NCI-H1105 (cell line): Measurements from ENCODE around the gene MARCKSL1.
"Not testable (repeated sequence)": the region's sequence is repeated elsewhere in the genome, so short reads cannot be mapped to it uniquely, and the experiment has no call there.

Experiments used
- DNase-seq: peaks from one replicate; lab custom pipeline; 2025; lab: John Stamatoyannopoulos, UW

Gene MARCKSL1, protein sequence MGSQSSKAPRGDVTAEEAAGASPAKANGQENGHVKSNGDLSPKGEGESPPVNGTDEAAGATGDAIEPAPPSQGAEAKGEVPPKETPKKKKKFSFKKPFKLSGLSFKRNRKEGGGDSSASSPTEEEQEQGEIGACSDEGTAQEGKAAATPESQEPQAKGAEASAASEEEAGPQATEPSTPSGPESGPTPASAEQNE

DNA sequence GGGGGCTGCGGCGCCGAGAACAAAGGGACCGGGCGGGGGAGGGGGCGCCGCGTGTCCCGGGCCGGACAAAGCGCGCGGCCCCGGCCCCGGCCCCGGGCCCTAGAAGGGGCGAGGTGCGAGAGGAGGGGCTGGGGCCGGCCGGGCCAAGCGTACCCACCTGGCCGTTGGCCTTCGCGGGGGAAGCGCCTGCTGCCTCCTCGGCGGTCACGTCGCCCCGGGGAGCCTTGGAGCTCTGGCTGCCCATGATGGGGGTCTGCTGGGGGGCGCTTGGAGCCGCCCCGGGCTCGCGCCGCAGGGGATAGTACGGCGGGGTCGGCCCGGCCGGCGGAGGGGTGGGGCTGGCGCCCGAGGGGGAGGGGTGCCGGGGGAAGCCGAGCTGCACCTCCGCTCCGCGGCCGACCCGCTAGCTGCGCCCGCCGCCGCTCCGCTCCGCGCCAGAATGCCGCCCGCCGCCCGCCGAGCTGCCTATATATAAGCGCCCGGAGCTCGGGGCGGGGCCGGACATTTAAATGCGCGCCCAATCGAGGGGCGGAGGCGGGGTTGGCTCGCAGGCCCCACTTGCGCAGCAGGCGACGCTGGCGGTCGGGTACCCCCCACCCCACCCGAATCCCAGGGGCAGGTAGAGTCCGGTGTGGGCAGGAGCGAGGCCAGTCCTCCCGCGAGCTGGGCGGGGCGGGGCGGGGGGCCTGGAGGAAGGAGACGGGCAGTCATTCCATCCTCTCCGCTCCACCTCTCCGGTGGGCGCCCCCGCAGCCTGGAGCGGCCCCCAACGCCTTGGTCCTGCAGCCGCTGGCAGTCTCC, at the start of gene MARCKSL1:
MARCKSL1 (minus strand) TSS at position 444 of the 801 bp plus-strand sequence; CDS start at position 244, 200 bp downstream.
- peak; percentile 81 for DNase-seq

DNA sequence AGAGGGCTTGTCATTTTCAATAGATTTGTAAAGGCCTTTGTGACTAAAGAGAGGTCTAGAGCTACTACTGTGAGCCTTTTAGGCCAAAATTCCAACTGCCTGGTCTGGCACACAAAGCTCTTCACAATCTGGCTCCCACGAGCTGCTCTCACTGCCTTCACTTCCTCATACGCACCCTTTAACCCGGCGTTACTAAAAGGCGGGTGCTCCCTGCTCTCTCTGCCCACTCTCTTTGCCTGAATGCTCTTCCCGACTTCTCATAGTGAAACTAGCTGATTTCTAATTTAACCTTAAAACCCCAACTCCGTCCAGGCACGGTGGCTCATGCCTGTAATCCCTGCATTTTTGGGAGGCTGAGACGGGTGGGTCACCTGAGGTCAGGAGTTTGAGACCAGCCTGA, 44.0 kb upstream of the MARCKSL1 start:
- no peak for DNase-seq

DNA sequence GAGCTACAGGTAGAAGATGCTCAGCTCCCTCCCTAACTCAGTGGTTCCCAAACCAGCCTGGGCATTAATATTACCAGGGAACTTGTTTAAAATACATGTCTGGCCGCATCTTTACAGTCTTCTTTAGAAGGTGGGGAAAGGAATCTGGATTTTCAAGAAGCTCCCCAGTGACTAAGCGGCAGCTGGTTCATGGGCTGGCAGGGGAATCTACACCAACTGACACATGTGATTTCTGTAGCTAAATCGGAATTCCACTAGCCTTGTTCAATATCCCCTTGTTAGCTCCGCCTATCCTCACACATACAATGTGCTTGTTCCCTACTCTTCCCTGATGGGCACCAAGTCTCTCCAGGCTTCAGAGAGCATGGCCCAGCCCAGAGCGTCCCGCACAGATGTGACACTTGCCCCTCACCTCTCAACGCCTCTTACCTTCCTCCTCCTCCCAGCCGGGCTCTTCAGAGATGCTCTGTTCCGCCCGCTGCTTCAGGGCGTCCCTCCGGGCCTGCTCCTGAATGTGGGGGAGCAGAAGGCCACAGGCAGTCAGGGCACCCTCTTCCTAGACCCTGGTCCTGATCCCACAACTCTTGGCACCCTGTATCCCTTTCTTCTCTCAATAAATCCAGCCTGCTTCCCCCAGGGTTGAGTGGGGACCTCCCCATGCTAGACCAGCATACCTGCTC, 41.6 kb upstream of the MARCKSL1 start:
- no peak for DNase-seq

DNA sequence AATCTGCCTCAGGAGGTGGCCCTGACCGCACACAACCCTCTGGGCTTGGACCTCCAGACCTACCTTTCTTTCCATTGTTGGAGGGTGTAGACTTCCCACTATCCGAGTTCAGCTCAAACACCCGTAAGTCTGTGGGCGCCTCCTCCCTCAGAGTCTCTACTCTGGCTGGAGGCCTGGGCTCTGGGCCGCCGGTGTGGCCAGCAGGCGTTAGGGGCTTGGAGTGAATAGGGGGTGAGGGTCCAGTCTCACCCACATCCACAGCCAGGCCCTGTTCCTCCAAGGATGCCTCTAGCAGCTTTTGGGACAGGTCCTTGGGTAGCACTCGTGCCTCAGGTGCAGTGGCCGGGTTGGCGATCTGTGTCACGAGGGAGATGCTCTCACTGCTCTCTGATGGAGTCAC, 40.2 kb upstream of the MARCKSL1 start:
- no peak for DNase-seq

- no peak for DNase-seq
These were observed 38.1 kb upstream of the MARCKSL1 start for GRCh38 chr1:32373996-32374592.

DNA sequence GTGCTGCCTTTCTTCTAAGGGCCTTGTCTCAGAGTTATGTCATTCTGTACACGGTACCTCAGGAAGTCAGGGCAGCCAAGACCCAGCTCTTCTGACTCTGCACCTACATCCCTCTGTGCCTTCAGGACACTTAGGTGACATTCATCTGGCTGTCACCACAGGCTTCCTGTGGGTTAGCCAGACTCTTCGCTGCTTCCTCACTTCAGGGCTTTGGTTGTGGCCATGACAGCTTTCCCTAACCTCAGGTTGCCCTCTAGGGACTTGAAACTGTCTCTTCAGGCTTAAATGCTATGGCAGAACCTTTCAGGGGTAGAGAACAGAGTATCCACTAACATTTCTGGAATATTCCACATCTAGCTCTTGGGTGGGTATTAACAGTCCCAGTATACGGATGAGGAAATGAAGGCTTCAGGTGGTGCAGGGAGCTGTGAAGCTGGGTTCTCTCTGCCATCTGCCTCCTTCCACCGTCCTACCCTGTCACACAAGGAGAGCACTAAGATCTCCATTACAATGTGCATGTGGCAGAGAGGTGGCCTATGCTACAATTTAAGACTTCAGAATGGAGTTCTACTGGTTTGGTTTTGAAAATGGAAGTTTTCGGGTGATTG, 36.2 kb upstream of the MARCKSL1 start:
- no peak for DNase-seq

DNA sequence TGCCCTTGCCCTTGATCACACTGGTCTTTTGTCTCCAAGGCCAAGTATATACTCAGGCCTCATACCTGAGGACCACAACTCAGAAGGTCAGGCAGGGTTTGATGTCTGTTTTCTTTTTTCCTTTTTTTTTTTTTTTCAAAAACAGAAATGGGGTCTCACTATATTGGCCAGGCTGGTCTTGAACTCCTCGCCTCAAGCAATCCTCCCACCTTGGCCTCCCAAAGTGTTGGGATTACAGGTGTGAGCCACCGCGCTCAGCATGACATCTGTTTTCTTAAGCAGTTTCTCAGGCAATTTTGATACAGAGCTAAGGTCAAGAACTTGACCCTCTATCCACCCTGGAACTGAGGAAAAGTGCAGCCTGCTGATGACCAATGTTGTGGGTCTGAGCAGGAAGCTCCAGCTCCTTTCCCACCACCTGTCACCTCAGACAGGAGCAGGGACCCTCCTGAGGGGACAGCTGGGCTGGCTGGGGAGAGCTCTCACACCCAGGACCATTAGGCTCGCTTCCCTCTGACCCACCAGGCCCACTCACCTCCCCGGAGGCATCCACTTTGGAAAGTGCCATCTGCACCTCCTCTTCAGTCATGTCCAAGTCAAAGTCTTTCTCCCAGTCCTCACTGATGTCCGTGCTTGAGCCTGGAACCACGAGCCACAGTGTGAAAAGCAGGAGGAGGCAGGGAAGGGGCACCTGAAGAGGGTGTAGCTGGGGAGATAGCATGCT, 32.0 kb upstream of the MARCKSL1 start:
- DNase-seq, result no peak

DNA sequence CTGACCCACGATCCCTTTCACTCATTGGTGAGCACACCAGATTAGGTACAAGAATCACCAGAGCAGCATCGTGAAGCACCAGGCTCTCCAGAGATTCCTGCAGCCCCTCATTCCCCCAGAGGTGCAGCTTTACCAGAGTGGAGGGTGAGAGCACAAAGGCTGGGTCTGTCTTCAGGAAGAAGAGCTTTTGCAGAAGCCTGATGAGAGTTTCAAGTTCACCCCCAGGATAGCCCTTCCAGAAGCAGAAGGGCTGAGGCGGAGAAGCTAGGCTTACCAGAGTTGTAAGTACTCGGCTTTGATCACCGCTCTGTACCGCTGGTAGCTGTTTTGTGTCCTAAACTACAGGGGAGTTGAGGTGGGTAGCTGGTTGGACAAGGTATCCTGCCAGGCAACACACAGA, 29.4 kb upstream of the MARCKSL1 start:
- DNase-seq, result no peak

DNA sequence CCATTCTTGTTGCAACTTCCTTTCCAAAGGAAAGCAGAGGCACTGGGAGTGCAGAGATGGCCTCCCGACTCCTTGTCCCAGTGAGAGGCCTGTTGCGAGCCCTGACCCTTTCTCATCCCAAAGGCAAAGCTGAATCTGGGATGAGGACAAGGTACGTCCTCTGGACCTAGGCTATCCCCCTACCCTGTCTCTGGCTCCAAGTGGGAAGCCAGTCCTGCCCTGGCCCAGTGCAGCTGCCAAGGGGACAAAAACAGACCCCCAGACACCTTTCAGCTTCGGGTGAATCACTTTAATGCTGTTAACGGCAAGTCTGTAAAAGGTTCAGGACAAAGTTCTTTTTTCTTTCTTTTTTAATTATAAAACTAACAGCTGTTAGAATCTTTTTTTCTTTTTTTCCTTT, 28.8 kb upstream of the MARCKSL1 start:
- no peak for DNase-seq

DNA sequence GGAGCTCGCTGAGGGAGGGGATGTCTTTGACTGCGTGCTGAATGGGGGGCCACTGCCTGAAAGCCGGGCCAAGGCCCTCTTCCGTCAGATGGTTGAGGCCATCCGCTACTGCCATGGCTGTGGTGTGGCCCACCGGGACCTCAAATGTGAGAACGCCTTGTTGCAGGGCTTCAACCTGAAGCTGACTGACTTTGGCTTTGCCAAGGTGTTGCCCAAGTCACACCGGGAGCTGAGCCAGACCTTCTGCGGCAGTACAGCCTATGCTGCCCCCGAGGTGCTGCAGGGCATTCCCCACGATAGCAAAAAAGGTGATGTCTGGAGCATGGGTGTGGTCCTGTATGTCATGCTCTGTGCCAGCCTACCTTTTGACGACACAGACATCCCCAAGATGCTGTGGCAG, 27.7 kb upstream of the MARCKSL1 start:
- no peak for DNase-seq

DNA sequence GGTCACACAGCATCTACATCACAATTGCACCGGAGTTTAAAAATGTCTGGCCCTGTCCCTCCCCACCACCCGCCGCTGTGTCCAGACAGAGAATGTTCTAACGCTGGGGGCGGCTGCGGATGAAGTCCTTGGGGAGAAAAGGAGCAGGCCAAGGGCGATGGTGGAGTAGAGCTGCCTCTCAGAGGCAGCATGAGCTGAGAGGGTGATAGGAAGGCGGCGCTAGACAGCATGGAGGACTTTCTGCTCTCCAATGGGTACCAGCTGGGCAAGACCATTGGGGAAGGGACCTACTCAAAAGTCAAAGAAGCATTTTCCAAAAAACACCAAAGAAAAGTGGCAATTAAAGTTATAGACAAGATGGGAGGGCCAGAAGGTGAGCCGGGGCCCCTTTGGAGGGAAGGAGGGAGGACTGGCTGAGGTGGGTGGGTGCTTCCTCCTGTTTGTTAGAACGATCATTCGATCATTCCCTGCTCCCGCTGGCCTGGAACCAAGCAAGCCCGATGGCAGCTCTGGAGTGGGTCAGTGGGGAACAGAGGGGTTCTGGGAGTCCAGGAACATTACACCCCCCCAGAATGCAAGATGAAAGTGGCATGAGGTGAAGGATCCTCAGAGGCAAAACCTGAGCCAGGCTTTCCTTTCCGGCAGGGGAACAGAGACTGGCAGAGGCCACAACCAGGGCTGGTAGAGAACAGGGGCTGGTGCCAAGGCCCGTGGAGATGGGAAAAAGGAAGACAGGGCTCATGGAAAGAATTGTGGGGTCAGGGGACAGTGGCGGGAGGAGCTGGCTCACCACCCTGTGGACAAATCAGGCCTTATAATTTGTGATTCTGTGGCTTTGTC, 26.7 kb upstream of the MARCKSL1 start, which contains the start of the genes FAM229A and TSSK3:
FAM229A (minus strand) TSS at position 12 of the 840 bp plus-strand sequence. CDS start 394 bp downstream, outside the sequence.
TSSK3 (plus strand) TSS at position 66 of the 840 bp plus-strand sequence; CDS start at position 229, 163 bp downstream.
- peak; percentile 11 for DNase-seq

- DNase-seq, result peak; percentile 11
These were observed 25.8 kb upstream of the MARCKSL1 start for GRCh38 chr1:32361674-32362473.

DNA sequence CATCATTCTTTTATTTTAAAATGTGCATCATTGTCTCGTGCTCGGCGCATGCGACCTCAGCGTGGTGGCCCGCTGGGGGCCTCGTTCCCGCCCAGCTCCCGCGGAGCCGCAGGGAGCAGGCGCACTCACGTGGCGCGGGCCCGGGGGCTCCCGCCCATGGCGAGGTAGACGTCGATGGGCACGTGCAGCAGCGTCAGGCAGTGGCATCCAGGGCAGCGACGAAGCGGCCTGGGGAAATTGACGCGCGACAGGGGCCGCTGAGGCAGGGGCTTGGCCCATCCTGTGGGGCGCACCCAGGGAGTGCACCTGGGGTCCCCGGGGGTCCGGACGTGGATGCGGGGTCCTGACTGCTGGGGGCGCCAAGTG, 25.3 kb upstream of the MARCKSL1 start:
- no peak for DNase-seq

- no peak for DNase-seq
These were observed 22.4 kb upstream of the MARCKSL1 start for GRCh38 chr1:32358435-32358834.

GRCh38 chr1:32357614-32358013, 21.6 kb upstream of the MARCKSL1 start:
- no peak for DNase-seq

GRCh38 chr1:32356478-32356877, 20.4 kb upstream of the MARCKSL1 start:
- DNase-seq, result no peak

GRCh38 chr1:32355778-32356177, 19.7 kb upstream of the MARCKSL1 start:
- DNase-seq, result not testable (repeated sequence)

DNA sequence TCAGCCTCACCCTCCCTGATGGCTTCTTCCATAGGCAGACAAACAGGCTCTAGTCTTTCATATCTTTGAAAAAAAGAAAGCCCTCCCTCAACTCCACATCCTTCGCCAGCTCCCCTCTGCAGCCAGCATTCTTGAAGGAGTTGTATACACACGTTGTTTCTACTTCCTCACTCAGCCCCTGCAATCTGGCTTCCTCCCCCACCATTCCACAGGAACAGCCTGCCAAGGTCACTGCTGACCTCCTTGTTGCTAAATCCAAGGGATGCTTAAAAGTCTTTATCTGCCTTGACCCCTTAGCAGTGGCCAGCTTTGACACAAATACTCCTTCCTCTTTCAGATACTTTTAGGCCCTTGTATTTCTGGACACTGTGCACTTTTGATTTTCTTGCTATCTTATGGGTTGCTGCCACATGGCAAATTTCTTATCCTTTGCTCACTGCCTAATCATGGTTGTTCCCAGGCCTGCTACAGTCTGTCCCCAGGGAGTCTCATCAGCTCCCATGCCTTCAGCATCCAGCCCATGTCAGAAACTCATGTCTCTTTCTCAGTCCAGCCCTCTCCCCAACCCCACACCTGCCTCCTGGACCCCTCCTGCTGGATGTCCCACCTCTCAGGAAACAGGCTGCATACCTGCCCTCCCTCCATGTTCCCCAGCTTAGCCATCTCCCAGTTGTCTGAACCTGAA, 18.0 kb upstream of the MARCKSL1 start:
- no peak for DNase-seq

DNA sequence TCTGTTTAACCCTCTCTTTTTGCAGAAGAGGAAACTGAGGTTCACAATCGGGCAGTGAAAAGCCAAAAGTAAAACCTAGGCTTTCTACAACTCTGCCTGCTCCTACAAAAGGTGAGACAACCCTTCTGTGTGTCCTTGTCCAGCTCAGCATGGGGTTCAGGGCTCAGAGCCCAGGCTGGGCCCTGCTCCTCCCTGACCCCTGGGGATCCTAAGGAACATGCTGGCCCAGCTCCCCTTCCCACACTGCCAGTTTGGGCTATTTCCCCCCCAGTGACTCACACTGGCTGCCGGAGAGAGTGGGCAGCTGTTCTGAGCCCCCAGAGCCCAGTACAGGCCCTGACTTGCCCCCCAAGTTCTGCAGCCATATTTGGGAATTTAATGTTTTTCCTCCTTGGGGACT, 17.4 kb upstream of the MARCKSL1 start:
- DNase-seq, result no peak
